Medulla oblongata (tissue), 1 donor: ENCODE data around the gene NOM1.

Experiments used
- DNase-seq: peaks from one replicate; pipeline ENCODE4 v3.0.0-alpha.2; 2015; ENCODE audit errors: extremely low spot score

The NOM1 gene

DNA sequence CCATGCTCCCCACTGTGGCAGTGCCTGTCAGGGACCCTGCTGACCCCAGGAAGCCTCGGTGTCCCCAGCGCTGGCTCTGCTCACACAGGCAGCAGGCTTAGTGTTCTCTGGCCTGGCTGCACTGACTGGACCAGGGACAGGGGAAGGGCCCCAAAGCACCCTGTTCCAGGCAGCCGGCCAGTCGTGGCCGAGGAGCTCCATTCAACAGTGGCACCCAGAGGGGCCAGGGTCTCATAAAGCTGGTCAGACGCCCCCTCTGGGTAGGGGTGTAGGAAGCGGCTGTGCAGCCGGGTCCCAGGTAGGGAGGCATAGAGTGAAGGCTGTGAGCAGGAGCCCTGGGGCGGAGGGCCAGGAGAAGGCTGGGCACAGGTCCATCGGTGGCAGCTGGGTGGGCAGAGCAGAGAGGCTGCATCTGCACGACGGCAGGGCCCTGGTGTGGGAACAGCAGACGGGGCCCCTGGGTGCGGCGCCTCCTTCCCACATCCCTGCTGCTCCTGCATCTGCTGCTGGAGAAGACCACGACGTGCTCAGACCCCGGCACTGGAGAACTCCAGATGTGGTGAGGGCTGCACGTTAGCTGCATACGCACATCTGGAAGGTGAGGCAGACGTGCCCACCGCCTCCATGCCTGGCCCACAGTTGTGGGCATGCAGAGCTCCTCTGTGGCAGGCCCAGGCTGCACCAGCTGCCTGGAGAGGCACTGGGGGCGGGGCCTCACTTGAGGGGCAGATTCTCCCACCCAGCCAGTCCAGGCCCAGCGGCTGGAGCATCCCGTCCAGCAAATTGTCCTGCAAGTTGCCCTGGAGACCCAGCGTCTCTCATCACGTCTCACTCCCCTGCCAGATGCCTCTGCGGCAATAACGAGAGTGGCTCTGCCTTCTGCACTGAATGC, 35.8 kb downstream of the NOM1 start:
- no peak for DNase-seq

DNA sequence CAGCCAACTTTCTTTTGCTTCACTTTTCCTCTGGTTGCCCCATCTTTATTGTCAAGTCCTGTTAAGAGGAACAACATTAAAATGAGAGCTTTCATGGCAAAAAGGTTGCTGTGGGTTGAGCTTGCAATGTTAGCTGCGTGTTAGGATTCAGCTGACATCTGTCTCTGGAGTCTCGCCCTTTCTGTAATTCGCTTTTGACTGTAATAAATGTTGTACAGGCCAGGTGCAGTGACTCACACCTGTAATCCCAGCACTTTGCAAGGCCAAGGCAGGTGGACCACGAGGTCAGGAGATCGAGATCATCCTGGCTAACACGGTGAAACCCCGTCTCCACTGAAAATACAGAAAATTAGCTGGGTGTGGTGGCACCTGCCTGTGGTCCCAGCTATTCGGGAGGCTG, 36.9 kb downstream of the NOM1 start:
- no peak for DNase-seq

DNA sequence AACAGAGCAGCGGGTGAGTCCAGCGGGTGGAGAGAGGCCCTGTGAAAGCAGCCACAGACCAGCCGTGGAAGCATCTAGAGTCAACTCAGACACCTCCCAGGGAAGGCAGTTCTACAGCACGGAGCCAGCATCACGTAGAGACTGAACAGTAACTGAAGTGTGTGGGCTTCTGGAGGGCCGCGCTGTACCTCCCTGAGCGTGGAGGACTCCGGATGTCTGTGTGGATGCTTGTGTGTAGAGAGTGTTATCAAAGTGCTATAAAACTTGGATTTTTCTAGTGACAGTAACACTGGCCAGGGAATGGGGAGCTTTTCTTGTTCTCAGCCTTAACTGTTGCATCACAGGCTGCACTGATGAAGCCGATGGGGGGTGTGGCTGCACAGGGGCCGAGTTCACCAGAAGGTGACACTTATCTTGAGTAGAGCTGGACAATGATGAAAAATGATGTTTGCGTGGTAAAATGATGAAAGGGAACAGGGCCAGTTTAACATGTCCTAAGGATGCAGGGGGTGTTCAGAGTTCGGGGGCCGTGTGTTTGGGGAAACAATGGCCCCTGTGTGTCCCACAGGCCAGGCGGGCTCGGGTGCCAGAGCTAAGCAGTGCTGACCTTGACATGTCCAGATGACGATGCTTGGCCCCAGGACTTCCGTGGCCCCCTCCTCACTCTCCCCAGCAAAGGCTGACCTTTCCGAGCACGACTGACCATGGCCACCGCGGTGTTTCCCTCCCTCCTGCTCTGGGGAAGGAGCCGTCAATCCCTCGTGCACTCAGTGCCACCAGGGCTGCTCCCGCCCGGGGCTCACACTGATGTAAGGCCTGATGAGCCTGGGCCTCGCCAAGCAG, 39.1 kb downstream of the NOM1 start:
- no peak for DNase-seq

DNA sequence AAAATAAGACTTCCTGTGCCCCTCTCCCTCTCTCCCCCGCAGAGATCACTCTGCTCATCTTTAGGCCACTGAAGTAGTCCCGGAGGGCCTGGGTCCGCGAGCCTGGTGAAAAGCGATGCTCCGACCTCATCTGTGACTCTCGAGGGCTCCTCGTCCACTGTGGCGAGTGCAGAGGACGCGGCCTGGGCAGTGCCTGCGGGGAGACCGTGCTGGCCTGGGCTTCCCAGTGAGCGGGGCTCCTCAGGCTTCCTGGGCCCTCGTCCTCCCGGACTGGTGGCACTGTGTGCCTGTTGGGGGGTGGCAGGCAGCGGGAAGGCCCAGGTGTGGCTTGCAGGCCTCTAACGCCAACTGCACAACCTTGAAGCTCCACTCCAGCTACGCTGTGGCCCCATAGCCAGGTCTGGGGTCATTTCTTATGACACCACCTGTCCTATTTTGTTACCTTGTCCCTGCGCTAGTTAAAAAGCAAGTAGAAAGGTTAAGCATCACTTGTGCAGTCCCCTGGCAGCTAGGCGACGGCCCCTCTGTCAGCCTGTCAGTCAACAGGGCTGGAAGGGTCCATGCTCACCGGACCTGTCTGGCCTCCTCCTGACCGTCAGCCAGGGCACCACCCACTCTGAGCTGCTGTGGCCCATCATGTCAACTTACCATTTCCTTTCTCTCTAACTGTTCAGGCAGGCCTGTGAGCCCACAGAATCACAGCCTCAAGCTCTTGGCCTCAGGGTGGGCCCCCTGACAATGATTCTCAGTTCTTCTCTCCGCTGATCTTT, 40.4 kb downstream of the NOM1 start:
- DNase-seq, result no peak

DNA sequence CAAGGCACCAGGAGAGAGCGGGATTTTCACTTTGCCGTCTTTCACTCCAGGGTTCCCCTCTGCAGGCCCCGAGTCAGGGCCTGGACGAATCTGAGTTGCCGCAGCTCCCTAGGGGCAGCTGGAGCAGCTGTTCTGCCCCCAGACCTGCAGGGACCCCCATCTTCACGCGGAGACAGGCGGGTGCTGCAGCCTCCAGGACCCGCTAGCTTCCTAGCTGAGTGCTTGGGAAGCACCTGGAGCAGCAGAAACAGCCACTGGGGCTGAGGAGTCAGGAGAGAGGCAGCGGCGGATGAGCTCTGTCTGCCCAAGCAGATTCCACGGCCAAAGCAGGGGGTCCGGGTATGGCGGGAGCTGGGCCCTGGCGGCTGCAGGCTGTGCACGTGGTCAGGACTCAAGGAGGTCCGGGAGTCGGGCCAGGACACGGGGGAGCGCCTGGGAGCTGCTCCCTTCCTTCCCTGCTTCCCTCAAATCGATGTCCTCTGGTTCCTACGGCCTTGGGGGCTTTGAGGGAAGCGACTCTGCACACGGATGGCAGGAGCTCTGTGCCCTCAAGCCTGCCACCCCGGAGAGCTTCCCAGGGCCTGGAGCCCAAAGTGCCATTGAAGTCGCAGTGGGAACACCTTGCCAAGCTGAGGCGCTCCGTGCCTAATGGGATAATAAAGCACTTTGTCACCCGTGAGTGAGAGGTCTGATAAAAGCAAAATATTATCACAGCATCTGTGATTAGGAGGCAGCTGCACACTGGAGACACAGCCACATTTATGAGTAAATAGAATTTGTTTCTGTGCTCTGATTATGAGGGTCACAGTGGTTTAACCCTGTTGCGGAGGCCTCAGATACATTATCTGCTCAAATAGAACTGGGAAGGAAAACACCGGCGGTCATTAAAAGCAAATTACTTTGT, 43.8 kb downstream of the NOM1 start:
- DNase-seq, result peak; percentile 4

DNA sequence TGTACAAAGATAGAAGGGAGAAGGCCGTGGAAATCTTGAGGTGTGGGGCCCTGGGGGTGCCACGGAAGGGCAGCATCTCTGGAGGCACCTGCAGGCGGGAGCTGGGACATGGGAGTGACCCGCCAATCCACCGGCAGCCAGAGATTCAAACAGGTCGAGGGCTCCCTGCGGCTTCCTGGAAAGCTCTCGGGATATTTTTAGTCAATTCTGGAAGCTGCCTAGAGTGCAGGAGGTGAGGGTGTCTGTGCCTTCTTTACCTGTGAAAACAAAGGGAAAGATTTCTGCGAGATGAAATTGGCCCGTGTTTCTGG, 44.4 kb downstream of the NOM1 start:
- DNase-seq, result no peak

DNA sequence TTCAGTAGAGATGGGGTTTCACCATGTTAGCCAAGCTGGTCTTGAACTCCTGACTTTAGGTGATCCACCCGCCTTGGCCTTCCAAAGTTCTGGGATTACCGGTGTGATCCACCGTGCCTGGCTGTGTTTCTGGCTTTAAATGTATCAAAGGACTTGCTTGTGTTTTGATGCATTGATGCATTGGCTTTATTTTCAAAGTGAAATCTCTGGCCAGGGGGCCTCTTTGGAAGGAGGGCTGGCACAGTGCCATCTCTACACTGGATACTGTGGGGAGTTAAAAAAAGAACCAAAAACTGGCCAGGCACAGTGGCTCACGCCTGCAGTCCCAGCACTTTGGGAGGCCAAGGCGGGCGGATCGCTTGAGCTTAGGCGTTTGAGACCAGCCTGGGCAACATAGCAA, 44.9 kb downstream of the NOM1 start:
- no peak for DNase-seq

DNA sequence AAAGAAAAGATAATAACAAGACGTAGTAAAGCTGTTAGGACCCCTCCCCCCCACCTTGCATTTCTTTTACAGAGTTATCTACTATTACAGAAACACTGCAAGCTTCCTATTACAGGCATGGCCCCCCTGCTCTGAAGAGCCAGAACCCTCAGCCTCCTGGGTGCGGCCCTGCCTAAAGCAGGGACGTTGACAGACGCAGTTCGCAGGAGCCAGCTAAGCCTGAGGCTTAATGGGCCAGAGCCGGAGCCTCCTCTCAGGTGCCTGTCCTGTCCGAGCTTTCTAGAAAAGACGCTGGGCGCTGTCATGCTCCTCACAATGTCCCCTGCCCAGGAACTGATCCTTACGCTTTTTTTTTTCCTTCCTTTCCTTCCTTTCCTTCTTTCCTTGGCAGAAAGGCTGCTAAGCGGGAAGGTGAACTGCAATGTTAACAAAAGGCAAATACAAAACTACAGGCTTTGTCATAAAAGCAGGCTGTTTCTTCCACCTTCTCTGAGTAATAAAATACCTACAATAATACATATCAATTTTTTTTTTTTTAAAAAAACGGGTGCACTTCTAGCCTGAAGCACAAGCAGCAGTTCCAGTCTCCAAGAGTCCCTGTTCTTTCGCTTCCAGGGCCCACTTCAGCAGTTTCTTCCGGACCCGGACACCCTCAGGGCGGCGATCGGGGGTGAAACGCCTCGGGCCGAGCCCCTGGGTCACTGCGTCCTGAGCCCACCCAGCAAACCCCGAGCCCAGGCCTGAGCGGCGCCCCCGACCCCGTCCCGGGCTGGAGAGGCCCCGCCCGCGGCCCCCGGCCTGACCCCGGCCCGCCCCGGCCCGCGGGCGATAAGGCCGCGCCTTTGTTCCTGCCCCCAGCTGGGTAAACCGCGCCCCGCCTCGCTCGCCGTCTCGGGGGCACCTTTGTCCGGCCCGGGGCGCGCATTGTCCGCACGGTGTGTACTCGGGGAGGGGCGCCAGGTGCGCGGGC, 49.8 kb downstream of the NOM1 start:
- no peak for DNase-seq

DNA sequence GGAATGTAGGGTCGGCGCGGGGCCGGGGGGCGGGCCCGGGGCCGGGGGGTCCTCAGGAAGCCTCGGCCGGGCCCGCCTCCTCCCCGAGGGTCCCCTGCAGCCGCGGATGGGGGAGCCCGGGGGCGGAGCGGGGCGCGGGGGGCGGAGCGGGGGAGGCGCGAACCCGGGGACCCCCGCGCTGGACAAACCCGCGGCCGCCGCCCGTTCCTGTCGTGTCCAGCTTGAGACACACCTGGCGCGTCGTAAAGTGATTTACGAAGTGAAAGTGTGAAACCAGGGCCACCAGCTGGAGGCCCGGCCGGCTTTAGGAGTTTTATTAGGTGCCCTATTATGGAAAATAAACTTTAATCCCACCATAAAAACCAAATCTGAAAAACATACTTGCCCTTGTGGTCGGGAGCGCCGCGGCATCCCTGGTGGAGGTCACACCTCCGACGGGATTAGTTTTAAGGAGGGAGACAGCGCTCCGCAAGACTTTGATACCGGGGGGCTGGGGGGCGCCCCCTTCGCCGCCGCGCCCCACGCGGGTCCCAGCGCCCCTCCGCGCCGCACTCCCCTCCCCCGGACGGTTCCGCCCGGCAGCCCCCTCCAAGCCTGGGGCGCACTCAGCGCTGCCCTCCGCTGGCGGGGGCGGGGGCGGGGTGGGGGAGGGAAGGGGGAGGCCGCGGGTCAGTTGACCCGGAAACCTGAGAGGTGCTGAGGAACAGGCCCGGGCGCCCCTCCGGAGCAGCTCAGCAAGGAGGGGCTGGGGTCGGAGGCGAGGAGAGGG, 50.6 kb downstream of the NOM1 start:
- DNase-seq, result no peak

DNA sequence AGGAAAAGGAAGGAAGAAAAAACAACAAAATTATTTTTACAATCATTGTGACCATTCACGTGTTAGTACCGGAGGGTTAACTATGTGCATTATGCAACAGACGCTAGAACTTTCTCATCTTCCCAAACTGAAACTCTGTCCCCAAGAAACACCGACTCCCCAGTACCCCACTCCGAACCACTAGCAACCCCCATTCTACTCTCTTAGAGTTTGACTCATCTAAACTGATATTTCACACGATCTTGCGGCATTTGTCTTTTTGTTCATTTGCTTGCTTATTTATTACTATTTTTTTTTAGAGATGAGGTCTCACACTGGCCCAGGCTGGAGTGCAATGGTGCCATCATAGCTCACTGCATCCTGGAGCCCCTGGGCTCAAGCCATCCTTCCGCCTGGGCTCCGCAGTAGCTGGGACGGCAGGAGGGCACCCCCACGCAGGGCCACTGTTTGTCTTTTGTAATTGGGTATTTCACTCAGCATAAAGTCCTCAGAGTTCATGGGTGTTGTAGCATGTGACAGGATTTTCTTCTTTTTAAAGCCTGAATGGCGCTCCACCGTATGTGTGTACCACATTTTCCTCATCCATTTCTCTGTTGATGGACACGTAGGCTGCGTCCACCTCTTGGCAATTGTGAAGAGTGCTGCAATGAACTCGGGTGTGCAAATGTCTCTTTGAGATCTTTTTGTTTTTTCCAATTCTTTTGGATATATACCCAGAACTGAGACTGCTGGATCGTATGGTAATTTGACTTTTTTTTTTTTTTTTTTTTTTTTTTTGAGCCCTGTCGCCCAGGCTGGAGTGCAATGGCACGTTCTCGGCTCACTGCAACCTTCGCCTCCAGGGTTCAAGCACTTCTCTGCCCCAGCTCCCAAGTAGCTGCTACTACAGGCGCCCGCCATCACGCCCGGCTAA, 51.5 kb downstream of the NOM1 start:
- peak; percentile 3 for DNase-seq

DNA sequence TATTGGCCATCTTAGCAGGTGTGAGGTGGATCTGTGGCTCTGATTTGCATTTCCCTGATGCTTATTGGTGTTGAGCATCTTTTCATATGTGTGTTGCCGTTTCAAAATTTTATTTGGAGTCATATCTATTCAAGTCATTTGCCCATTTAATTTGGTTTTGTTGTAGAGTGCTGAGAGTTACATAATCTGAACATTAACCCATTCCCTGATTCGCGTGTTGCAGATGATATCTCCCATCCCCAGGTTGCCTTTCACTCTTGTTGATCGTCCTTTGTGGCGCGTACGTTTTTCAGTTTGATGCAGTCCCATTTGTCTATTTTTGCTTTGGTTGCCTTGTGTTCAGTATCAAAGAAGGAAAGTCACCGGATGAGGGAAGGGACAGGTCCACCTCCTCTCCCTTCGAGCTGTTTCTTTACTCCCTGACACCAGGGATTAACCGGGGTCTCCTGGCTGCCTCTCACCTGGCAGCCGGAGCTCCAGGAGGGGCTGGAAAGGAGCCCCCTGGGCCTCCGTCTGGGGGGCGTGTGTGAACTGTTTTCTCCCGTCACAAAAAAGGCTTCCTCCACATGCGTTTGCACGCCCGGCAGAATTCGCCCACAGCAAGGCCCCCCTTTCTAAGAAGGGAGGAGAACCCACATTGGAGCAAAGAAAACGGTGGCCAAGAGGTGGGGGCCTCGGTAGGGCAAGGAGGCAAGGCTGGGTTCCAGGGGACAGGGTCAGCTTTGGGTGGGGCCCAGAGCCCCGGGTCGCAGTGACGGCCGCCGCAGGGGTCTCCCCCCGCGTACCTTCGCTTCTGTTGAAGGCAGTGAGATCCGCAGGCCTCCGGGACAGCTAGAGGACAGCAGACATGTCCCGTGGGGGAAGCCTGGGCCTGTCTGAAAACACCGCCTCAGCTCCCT, 52.7 kb downstream of the NOM1 start:
- no peak for DNase-seq

DNA sequence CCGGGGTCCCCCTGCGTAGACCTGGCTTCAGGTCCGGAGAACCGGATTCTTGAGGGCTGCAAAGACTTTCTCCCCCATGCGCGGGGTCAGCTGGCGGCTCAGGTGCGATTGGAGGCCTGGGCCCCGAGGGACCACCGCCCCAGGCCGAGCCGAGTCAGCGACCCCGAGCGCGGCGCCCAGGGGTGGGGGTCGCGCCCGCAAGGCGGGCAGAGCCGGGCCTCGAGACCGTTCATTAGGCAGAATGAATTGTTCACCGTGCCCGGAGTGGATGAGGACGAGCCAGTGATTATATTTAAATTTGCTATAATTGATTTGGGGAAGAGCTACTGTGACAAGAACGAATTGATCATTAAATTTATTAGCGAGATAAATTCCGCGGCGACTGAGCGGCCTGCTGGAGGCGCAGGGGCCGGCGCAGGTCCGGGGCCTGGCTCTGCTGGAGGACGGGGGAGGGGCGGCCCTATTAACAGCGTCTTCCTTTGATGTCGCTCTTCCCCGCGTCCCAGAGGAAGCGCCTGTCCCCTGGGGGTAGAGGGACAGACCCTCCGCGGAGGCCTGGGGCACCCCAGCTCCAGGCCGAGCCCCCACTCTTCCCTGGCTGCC, 53.4 kb downstream of the NOM1 start:
- DNase-seq, result no peak

DNA sequence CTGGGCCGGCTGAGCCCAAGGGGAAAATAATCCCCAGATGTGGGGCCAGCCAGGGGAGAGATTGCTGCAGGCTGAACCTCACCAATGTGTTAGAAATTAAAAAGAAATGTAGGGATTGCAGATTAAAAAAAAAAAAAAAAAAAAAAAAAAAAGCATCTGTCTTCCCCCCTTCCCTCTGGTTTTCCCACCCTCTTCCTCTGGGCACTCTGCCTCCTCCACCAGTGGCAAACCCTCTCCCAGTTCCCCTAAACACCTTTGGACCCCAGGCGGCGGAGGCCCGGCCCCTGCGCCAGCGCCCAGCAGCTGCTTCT, 53.9 kb downstream of the NOM1 start:
- DNase-seq, result no peak

DNA sequence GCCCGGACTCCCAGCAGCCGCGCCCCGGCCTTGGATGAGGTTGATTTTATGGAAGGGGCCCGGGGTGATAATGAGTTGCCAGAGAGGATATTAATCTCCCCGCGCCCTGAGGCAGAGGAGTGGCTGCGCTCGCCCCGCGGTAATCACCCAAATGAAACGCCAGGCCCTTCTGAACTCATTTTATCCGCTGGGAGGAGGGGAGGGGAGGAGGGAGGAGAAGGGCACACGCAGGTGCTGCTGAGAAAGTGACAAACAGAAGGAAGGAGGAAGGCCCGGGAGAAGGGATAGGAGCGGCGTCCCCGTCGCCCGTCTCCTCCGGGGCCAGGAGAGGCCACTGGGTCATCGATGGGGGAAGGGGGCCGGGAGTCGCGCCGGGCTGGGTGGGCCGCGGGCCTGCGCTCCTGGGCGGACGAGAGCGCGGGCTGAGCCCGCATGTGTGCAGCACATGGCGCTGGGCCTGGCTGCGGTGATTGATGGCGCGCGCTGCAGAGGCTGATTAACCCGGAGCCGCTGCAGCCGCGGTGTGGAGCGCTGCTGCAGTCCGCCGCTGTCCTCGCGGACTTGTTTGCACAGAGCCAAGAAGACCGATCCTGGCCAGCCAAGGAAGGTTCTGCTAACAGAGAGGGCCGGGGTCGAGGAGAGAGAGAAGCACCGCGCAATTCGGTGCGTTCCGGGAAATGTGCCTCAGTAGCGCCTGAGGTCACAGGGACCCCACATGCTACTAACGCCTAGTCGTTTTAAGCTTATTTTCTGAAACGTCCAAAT, 54.4 kb downstream of the NOM1 start:
- DNase-seq, result no peak

DNA sequence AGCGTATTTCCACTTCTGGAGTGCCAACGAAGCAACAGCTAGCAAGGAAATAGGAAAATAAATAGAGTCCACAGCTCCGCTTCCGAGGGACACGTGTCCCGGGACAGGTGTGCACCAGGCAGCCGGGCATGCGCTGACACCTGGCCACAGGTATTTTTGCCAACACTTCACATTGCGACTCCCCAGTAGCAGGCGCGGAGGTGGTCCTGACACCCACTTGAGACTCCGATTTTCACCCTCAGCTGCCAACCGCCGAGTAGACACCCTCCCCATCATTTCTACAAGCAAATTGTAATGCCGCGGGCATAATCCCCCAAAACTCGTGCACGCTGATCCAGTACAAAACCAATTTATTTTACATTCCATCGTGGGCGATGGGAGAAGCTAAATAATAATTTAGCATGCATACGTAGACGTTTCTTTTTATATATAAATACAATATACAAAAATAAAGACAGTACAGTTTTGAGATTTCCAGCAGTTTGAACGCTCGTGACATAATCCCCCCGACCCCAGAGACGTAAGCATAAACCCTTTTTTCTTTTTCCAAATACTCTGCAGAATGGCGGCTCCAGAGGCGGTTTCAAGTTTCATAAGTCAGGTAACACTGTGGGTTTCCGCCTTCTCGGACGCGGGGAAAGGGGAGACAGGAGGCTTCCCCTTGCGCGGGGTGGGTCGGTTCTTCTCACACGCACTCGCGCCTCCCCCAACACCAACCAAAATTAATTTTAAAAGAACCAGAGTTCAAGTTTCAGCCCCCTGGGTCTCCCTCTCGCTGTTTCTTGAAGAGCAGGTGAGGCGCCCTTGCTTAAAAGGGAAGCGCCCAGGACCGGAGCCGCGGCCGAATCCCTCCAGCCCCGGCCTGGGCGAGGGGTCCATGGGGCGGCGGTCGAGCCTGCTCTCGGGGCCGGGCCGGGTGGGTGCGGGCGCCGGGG, 55.3 kb downstream of the NOM1 start:
- no peak for DNase-seq
